HUES64 (cell line): Measurements from ENCODE around the gene TGFBR1.

Source experiments
- H3K27ac ChIP-seq: 2 replicates; pipeline ENCODE4 v1.7.0; 2013; ENCODE audit warnings: low read depth, low read length, inconsistent platforms
- H3K27me3 ChIP-seq: 2 replicates; pipeline ENCODE4 v1.6.1; 2013; ENCODE audit warnings: mild to moderate bottlenecking, low read length; ENCODE audit not compliant: insufficient read depth
- H3K36me3 ChIP-seq: 2 replicates; pipeline ENCODE4 v1.6.1; 2013; ENCODE audit warnings: mild to moderate bottlenecking, low read length; ENCODE audit not compliant: insufficient read depth
- H3K4me1 ChIP-seq: 2 replicates; pipeline ENCODE4 v1.6.1; 2013; ENCODE audit warnings: mild to moderate bottlenecking, low read length, moderate library complexity; ENCODE audit not compliant: insufficient read depth
- H3K4me3 ChIP-seq: 2 replicates; pipeline ENCODE4 v1.5.1; 2013; ENCODE audit warnings: mild to moderate bottlenecking, low read length, moderate library complexity
- H3K9ac ChIP-seq: 2 replicates; pipeline ENCODE4 v1.6.1; 2013; ENCODE audit warnings: mild to moderate bottlenecking, low read depth, low read length
- H3K9me3 ChIP-seq: 2 replicates; pipeline ENCODE4 v1.6.1; 2013; ENCODE audit warnings: low read depth, low read length; ENCODE audit not compliant: insufficient read depth
- WGBS: fragments of 150-250, 120-280 bp; methylation state at CpG from one replicate; pipeline ENCODE4 v1.1.7; 2013; ENCODE audit warnings: missing lambda C conversion rate; 5-methylcytosine and 5-hydroxymethylcytosine counted together

The TGFBR1 gene

GRCh38 chr9:99126312-99126711 lies 21.4 kb downstream of the TGFBR1 start:
- Histone ChIP-seq H3K9me3 (peaks cover 5% of the 10 kb centered on the region; the same call in 1 of the 2 replicates), H3K36me3 (no peaks in the 10 kb centered on the region), H3K4me1 (peaks cover 4% of the 10 kb centered on the region), H3K27ac (no peak overlapping the region), H3K9ac (no peak overlapping the region), H3K27me3 (no peaks in the 10 kb centered on the region), H3K4me3 (no peak overlapping the region)
- 97% methylated on average over 2 of the region's 2 CpGs for WGBS

GRCh38 chr9:99127356-99128132 lies 22.6 kb downstream of the TGFBR1 start:
- Histone ChIP-seq H3K9me3 (peaks cover 5% of the 10 kb centered on the region; the same call in 1 of the 2 replicates), H3K4me1 (peaks cover 4% of the 10 kb centered on the region), H3K27ac (no peak overlapping the region), H3K4me3 (no peak overlapping the region), H3K27me3 (no peaks in the 10 kb centered on the region), H3K9ac (no peak overlapping the region), H3K36me3 (0 out of 2 replicates have a peak, but pooled peaks cover 1% of the 10 kb centered on the region)
- WGBS = 81% methylated on average over 3 of the region's 3 CpGs

- Histone ChIP-seq H3K4me1 (peaks cover 4% of the 10 kb centered on the region), H3K27me3 (no peaks in the 10 kb centered on the region), H3K9ac (no peak overlapping the region), H3K9me3 (peaks cover 5% of the 10 kb centered on the region; the same call in 1 of the 2 replicates), H3K36me3 (0 out of 2 replicates have a peak, but pooled peaks cover 6% of the 10 kb centered on the region), H3K27ac (no peak overlapping the region), H3K4me3 (no peak overlapping the region)
- 90% methylated on average over 1 of the region's 1 CpG for WGBS
These were observed 23.2 kb downstream of the TGFBR1 start for GRCh38 chr9:99128133-99128406.

- Histone ChIP-seq H3K4me3 (no peak overlapping the region), H3K4me1 (peaks cover 4% of the 10 kb centered on the region), H3K9ac (no peak overlapping the region), H3K27me3 (no peaks in the 10 kb centered on the region), H3K9me3 (peaks cover 5% of the 10 kb centered on the region; the same call in 1 of the 2 replicates), H3K27ac (no peak overlapping the region), H3K36me3 (peaks cover 12% of the 10 kb centered on the region; the same call in 1 of the 2 replicates)
- WGBS = 88% methylated on average over 1 of the region's 1 CpG
These were observed 24.2 kb downstream of the TGFBR1 start for GRCh38 chr9:99129091-99129490.

- H3K4me1 ChIP-seq = peaks cover 4% of the 10 kb centered on the region
- no peak overlapping the region for H3K4me3 ChIP-seq
- H3K27me3 ChIP-seq = no peaks in the 10 kb centered on the region
- H3K9me3 ChIP-seq = peaks cover 5% of the 10 kb centered on the region; the same call in 1 of the 2 replicates
- H3K27ac ChIP-seq = no peak overlapping the region
- 81% methylated on average over 3 of the region's 3 CpGs for WGBS
- no peak overlapping the region for H3K9ac ChIP-seq
- H3K36me3 ChIP-seq = peaks cover 16% of the 10 kb centered on the region; the same call in 1 of the 2 replicates
These were observed 25.2 kb downstream of the TGFBR1 start for GRCh38 chr9:99130069-99130468.

GRCh38 chr9:99133145-99133544 lies 28.2 kb downstream of the TGFBR1 start:
- WGBS = 100% methylated on average over 1 of the region's 2 CpGs
- no peaks in the 10 kb centered on the region for H3K9me3 ChIP-seq
- no peak overlapping the region for H3K4me3 ChIP-seq
- peaks cover 4% of the 10 kb centered on the region for H3K4me1 ChIP-seq
- H3K27me3 ChIP-seq = no peaks in the 10 kb centered on the region
- peaks cover 28% of the 10 kb centered on the region for H3K36me3 ChIP-seq
- H3K9ac ChIP-seq = no peak overlapping the region
- no peak overlapping the region for H3K27ac ChIP-seq

GRCh38 chr9:99134893-99135341 lies 30.0 kb downstream of the TGFBR1 start:
- peaks cover 37% of the 10 kb centered on the region for H3K36me3 ChIP-seq
- no peaks in the 10 kb centered on the region for H3K9me3 ChIP-seq
- no peak overlapping the region for H3K9ac ChIP-seq
- H3K4me1 ChIP-seq = peaks cover 2% of the 10 kb centered on the region
- H3K27me3 ChIP-seq = no peaks in the 10 kb centered on the region
- no peak overlapping the region for H3K4me3 ChIP-seq
- H3K27ac ChIP-seq = no peak overlapping the region

- H3K9ac ChIP-seq = no peak overlapping the region
- no peaks in the 10 kb centered on the region for H3K9me3 ChIP-seq
- H3K4me3 ChIP-seq = no peak overlapping the region
- no peaks in the 10 kb centered on the region for H3K27me3 ChIP-seq
- no peak overlapping the region for H3K27ac ChIP-seq
- 94% methylated on average over 4 of the region's 4 CpGs for WGBS
- peaks cover 40% of the 10 kb centered on the region for H3K36me3 ChIP-seq
- H3K4me1 ChIP-seq = peaks cover 2% of the 10 kb centered on the region; the same call in 1 of the 2 replicates
These were observed 30.5 kb downstream of the TGFBR1 start for GRCh38 chr9:99135456-99135855.

- no peaks in the 10 kb centered on the region for H3K9me3 ChIP-seq
- no peak overlapping the region for H3K4me3 ChIP-seq
- H3K4me1 ChIP-seq = peaks cover 4% of the 10 kb centered on the region; the same call in 1 of the 2 replicates
- no peak overlapping the region for H3K9ac ChIP-seq
- H3K27me3 ChIP-seq = no peaks in the 10 kb centered on the region
- peaks cover 56% of the 10 kb centered on the region for H3K36me3 ChIP-seq
- H3K27ac ChIP-seq = no peak overlapping the region
- WGBS = 92% methylated on average over 3 of the region's 3 CpGs
These were observed 32.3 kb downstream of the TGFBR1 start for GRCh38 chr9:99137225-99137624.

GRCh38 chr9:99137891-99138290 lies 33.0 kb downstream of the TGFBR1 start:
- Histone ChIP-seq H3K27me3 (no peaks in the 10 kb centered on the region), H3K9me3 (no peaks in the 10 kb centered on the region), H3K9ac (no peak overlapping the region), H3K27ac (no peak overlapping the region), H3K4me1 (peaks cover 4% of the 10 kb centered on the region; the same call in 1 of the 2 replicates), H3K36me3 (peaks cover 58% of the 10 kb centered on the region), H3K4me3 (no peak overlapping the region)
- WGBS = 93% methylated on average over 6 of the region's 7 CpGs

GRCh38 chr9:99138424-99139284 lies 33.7 kb downstream of the TGFBR1 start:
- Histone ChIP-seq H3K36me3 (peaks cover 60% of the 10 kb centered on the region), H3K9me3 (no peaks in the 10 kb centered on the region), H3K27me3 (no peaks in the 10 kb centered on the region), H3K4me3 (no peak overlapping the region), H3K27ac (no peak overlapping the region), H3K4me1 (peaks cover 4% of the 10 kb centered on the region; the same call in 1 of the 2 replicates), H3K9ac (no peak overlapping the region)
- WGBS = 91% methylated on average over 8 of the region's 8 CpGs
